ENCODE results near the gene PDZD2.
"Not testable (repeated sequence)": the region's sequence is repeated elsewhere in the genome, so short reads cannot be mapped to it uniquely, and the experiment has no call there.

The PDZD2 gene

GRCh38 chr5:31682025-31682424 is 43.1 kb downstream of the PDZD2 start:
- Histone ChIP-seq H3K4me2 (ENCODE audit: low read depth, low read length) (no peak overlapping the region), H3K9me2 (replicated peaks; ENCODE audit: insufficient read depth, low read length) (no peaks in the 10 kb centered on the region), H3K4me3 (ENCODE audit: low read length) (no peak overlapping the region), H4K20me1 (ENCODE audit: insufficient read depth, low read length) (no peaks in the 10 kb centered on the region), H3K27ac (ENCODE audit: low read length) (no peak overlapping the region), H3K79me2 (ENCODE audit: low read length) (no peaks in the 10 kb centered on the region), H3K4me1 (ENCODE audit: low read length) (no peaks in the 10 kb centered on the region), H3K36me3 (replicated peaks; ENCODE audit: insufficient read depth, low read length) (no peaks in the 10 kb centered on the region), H3K9ac (ENCODE audit: low read length) (no peak overlapping the region), H2AFZ (ENCODE audit: low read length) (no peak overlapping the region), H3F3A (ENCODE audit: insufficient read depth, low read length) (no peaks in the 10 kb centered on the region), H3K9me3 (replicated peaks; ENCODE audit: insufficient read depth, low read length) (no peaks in the 10 kb centered on the region), H3K27me3 (replicated peaks; ENCODE audit: insufficient read depth, low read length) (no peaks in the 10 kb centered on the region)
- DNase-seq: no peak
- TF ChIP-seq EZH2 (optimal IDR thresholded peaks at IDR 0.05; ENCODE audit: low read depth, low read length) (no peak), EZH2phosphoT487 (IDR thresholded peaks at IDR 0.05; ENCODE audit: low read length) (no peak)
- TF ChIP-seq, protein P1, sequence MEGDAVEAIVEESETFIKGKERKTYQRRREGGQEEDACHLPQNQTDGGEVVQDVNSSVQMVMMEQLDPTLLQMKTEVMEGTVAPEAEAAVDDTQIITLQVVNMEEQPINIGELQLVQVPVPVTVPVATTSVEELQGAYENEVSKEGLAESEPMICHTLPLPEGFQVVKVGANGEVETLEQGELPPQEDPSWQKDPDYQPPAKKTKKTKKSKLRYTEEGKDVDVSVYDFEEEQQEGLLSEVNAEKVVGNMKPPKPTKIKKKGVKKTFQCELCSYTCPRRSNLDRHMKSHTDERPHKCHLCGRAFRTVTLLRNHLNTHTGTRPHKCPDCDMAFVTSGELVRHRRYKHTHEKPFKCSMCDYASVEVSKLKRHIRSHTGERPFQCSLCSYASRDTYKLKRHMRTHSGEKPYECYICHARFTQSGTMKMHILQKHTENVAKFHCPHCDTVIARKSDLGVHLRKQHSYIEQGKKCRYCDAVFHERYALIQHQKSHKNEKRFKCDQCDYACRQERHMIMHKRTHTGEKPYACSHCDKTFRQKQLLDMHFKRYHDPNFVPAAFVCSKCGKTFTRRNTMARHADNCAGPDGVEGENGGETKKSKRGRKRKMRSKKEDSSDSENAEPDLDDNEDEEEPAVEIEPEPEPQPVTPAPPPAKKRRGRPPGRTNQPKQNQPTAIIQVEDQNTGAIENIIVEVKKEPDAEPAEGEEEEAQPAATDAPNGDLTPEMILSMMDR (IDR thresholded peaks at IDR 0.05; ENCODE audit: low read length): no peak

GRCh38 chr5:31682851-31683250 is 43.9 kb downstream of the PDZD2 start:
- Histone ChIP-seq H3K27ac (ENCODE audit: low read length) (no peak overlapping the region), H3K27me3 (replicated peaks; ENCODE audit: insufficient read depth, low read length) (no peaks in the 10 kb centered on the region), H3F3A (ENCODE audit: insufficient read depth, low read length) (no peaks in the 10 kb centered on the region), H3K9me3 (replicated peaks; ENCODE audit: insufficient read depth, low read length) (no peaks in the 10 kb centered on the region), H3K79me2 (ENCODE audit: low read length) (no peaks in the 10 kb centered on the region), H3K9me2 (replicated peaks; ENCODE audit: insufficient read depth, low read length) (no peaks in the 10 kb centered on the region), H2AFZ (ENCODE audit: low read length) (no peak overlapping the region), H3K4me1 (ENCODE audit: low read length) (no peaks in the 10 kb centered on the region), H3K4me2 (ENCODE audit: low read depth, low read length) (no peak overlapping the region), H3K4me3 (ENCODE audit: low read length) (no peak overlapping the region), H3K9ac (ENCODE audit: low read length) (no peak overlapping the region), H3K36me3 (replicated peaks; ENCODE audit: insufficient read depth, low read length) (no peaks in the 10 kb centered on the region), H4K20me1 (ENCODE audit: insufficient read depth, low read length) (no peaks in the 10 kb centered on the region)
- TF ChIP-seq EZH2 (optimal IDR thresholded peaks at IDR 0.05; ENCODE audit: low read depth, low read length) (no peak), EZH2phosphoT487 (IDR thresholded peaks at IDR 0.05; ENCODE audit: low read length) (no peak)
- TF ChIP-seq, protein P1 (IDR thresholded peaks at IDR 0.05; ENCODE audit: low read length): no peak
- no peak for DNase-seq

DNA sequence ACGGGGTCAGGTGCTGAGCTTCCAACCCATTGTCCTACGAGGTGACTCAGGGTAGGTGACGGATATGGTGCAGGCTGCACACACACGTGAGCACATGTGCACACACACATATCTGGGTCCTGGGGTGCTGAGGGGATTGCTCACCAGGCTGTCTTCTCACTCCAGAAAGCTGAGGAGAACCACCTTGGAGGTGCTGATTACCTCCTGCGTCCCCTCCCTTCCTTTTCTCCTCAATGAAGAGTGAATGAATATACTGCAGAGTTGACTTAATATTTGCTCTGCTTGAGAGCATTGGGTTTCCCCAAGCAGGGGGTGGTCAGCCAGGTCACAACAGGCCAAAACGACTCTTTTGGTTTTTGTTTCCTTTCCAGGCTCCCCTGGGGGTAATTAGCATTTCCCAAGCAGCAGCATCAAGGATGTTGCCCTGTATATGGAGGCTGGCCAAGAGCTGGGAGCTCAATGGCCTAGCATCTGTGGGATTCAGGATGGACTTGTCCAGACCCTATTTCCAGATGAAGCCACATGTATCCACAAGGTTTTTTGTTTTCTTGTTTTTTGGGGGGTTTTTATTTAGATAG is 49.7 kb downstream of the PDZD2 start:
- no peaks in the 10 kb centered on the region for H3K27me3 ChIP-seq (replicated peaks; ENCODE audit: insufficient read depth, low read length)
- no peak overlapping the region for H2AFZ ChIP-seq (ENCODE audit: low read length)
- no peaks in the 10 kb centered on the region for H4K20me1 ChIP-seq (ENCODE audit: insufficient read depth, low read length)
- H3K79me2 ChIP-seq (ENCODE audit: low read length): no peaks in the 10 kb centered on the region
- TF ChIP-seq, protein P1 (IDR thresholded peaks at IDR 0.05; ENCODE audit: low read length): no peak
- TF ChIP-seq EZH2 (optimal IDR thresholded peaks at IDR 0.05; ENCODE audit: low read depth, low read length) (no peak), EZH2phosphoT487 (IDR thresholded peaks at IDR 0.05; ENCODE audit: low read length) (no peak)
- H3K9me2 ChIP-seq (replicated peaks; ENCODE audit: insufficient read depth, low read length): no peaks in the 10 kb centered on the region
- no peak overlapping the region for H3K4me2 ChIP-seq (ENCODE audit: low read depth, low read length)
- H3F3A ChIP-seq (ENCODE audit: insufficient read depth, low read length): no peaks in the 10 kb centered on the region
- no peaks in the 10 kb centered on the region for H3K36me3 ChIP-seq (replicated peaks; ENCODE audit: insufficient read depth, low read length)
- DNase-seq: no peak
- no peaks in the 10 kb centered on the region for H3K4me1 ChIP-seq (ENCODE audit: low read length)
- no peaks in the 10 kb centered on the region for H3K9me3 ChIP-seq (replicated peaks; ENCODE audit: insufficient read depth, low read length)
- H3K9ac ChIP-seq (ENCODE audit: low read length): no peak overlapping the region
- no peak overlapping the region for H3K4me3 ChIP-seq (ENCODE audit: low read length)
- no peak overlapping the region for H3K27ac ChIP-seq (ENCODE audit: low read length)

GRCh38 chr5:31691408-31691807 is 52.5 kb downstream of the PDZD2 start:
- H2AFZ ChIP-seq (ENCODE audit: low read length); H4K20me1 ChIP-seq (ENCODE audit: insufficient read depth, low read length); H3K36me3 ChIP-seq (replicated peaks; ENCODE audit: insufficient read depth, low read length); H3K4me2 ChIP-seq (ENCODE audit: low read depth, low read length); H3K9ac ChIP-seq (ENCODE audit: low read length); H3K9me3 ChIP-seq (replicated peaks; ENCODE audit: insufficient read depth, low read length); H3F3A ChIP-seq (ENCODE audit: insufficient read depth, low read length); H3K4me1 ChIP-seq (ENCODE audit: low read length); H3K9me2 ChIP-seq (replicated peaks; ENCODE audit: insufficient read depth, low read length); DNase-seq; H3K79me2 ChIP-seq (ENCODE audit: low read length); H3K4me3 ChIP-seq (ENCODE audit: low read length); H3K27ac ChIP-seq (ENCODE audit: low read length); H3K27me3 ChIP-seq (replicated peaks; ENCODE audit: insufficient read depth, low read length): not testable (repeated sequence)

Data from MM.1S (cell line).